K562 (cell line): ENCODE results near the gene RAVER2. TPM values are rescaled to one million over a fixed set of nuclear protein-coding genes. Genes with fewer than 3 reads are reported as not detected.

ENCODE experiments used
- ATAC-seq: fragments of 200-7000 bp; cut with Tn5 transposase; 3 replicates; pipeline ENCODE4 v1.9.1; 2020; ENCODE audit warnings: moderate library complexity
- BruUV-seq: library from RNA; stranded (reverse); fragments of 400-500 nt; replicated peaks from 2 replicates; lab custom pipeline; 2021; lab: Mats Ljungman, UMichigan
- CTCF ChIA-PET: fragments of 300-600 bp; formaldehyde crosslinking; extraction: SDS; loops from one replicate; lab custom pipeline; 2021; ENCODE audit warnings: low intra/inter-chr PET ratio; lab: Yijun Ruan, JAX
- POLR2A ChIA-PET: fragments of 300-600, 350-650 bp; sonication (Branson Sonifier 250); formaldehyde crosslinking; extraction: SDS; loops from one replicate; lab custom pipeline; 2021; ENCODE audit warnings: antibody characterized with exemption, inconsistent platforms; lab: Yijun Ruan, JAX
- DNase-seq, 4 experiments: peaks; one replicate each; pipeline versions ENCODE4 v3.0.0 to v3.0.0-alpha.2; 2011 to 2018; ENCODE audit warnings: low spot score in 3 of 4, mixed read lengths in 3 of 4; ENCODE audit errors: extremely low read depth in 1 of 4
- FAIRE-seq: peaks from 2 replicates; lab custom pipeline; 2011; peaks lifted over from hg19 to GRCh38; lab: Jason Lieb, UNC
- H2AFZ ChIP-seq: 2 replicates; pipeline ENCODE4 v1.6.0; 2011; ENCODE audit warnings: low read depth, low read length, control low read depth, inconsistent platforms
- H3K27ac ChIP-seq: fragments of 200-600 bp; 3 replicates; pipeline ENCODE4 v1.8.0; 2011; ENCODE audit warnings: low read depth, mild to moderate bottlenecking, control low read depth, inconsistent platforms, low read length, moderate library complexity, mixed read lengths; ENCODE audit errors: extremely low read depth
- H3K27me3 ChIP-seq, 2 experiments: fragments of 300-600 bp in 1 of 2; 2 replicates in 1 of 2; 3 replicates in 1 of 2; pipeline versions ENCODE4 v1.6.0 to v1.8.0; 2011; ENCODE audit warnings: inconsistent platforms in 2 of 2, low read length in 2 of 2, mild to moderate bottlenecking in 1 of 2, mixed read lengths in 1 of 2, moderate library complexity in 1 of 2; ENCODE audit not compliant: control insufficient read depth in 2 of 2, insufficient read depth in 2 of 2
- H3K36me3 ChIP-seq: fragments of 300-600 bp; 3 replicates; pipeline ENCODE4 v1.8.0; 2011; ENCODE audit warnings: mild to moderate bottlenecking, low read length, inconsistent platforms; ENCODE audit not compliant: control insufficient read depth, insufficient read depth
- H3K4me1 ChIP-seq, 2 experiments: fragments of 200-600 bp in 1 of 2; replicated peaks in 1 of 2; 2 replicates in 1 of 2; 3 replicates in 1 of 2; pipeline versions ENCODE4 v1.5.1 to v1.8.0; 2011; ENCODE audit warnings: inconsistent platforms in 2 of 2, low read length in 2 of 2, mild to moderate bottlenecking in 1 of 2, mixed read lengths in 1 of 2, moderate library complexity in 1 of 2; ENCODE audit not compliant: control insufficient read depth in 2 of 2, insufficient read depth in 2 of 2
- H3K4me2 ChIP-seq: 2 replicates; pipeline ENCODE4 v1.6.1; 2011; ENCODE audit warnings: low read length, control low read depth, inconsistent platforms, mixed read lengths; ENCODE audit not compliant: insufficient read depth
- H3K4me3 ChIP-seq: fragments of 200-600 bp; sonication (generic), shearing (Covaris generic); 2 replicates; pipeline ENCODE4 v1.5.1; 2016; ENCODE audit warnings: control low read depth, inconsistent platforms
- H3K79me2 ChIP-seq: fragments of 200-600 bp; 3 replicates; pipeline ENCODE4 v1.8.0; 2011; ENCODE audit warnings: low read length, inconsistent platforms; ENCODE audit not compliant: control insufficient read depth, insufficient read depth
- H3K9ac ChIP-seq, 2 experiments: 2 replicates each; pipeline versions ENCODE4 v1.6.0 to v1.6.1; 2011; ENCODE audit warnings: low read depth in 2 of 2, low read length in 2 of 2, control low read depth in 1 of 2, inconsistent platforms in 1 of 2, mild to moderate bottlenecking in 1 of 2, mixed read lengths in 1 of 2; ENCODE audit not compliant: insufficient read depth in 1 of 2
- H3K9me1 ChIP-seq: one replicate; pipeline ENCODE4 v1.6.0; 2011; ENCODE audit warnings: inconsistent platforms, mild to moderate bottlenecking, low read length, moderate library complexity; ENCODE audit not compliant: control insufficient read depth, insufficient read depth
- H3K9me3 ChIP-seq: replicated peaks from 2 replicates; pipeline ENCODE4 v1.5.1; 2011; ENCODE audit warnings: low read depth, low read length, inconsistent platforms; ENCODE audit not compliant: control insufficient read depth, insufficient read depth
- H4K20me1 ChIP-seq: replicated peaks from 2 replicates; pipeline ENCODE4 v1.6.1; 2011; ENCODE audit warnings: low read length, inconsistent platforms, mixed read lengths; ENCODE audit not compliant: control insufficient read depth, insufficient read depth
- ATF3 ChIP-seq, 2 experiments: fragments of 450-650 bp in 1 of 2; sonication (generic) in 1 of 2; formaldehyde crosslinking in 1 of 2; IDR thresholded peaks in 1 of 2; conservative IDR thresholded peaks in 1 of 2; 2 replicates each; pipeline versions ENCODE4 v1.6.1 to v1.8.1; 2016 to 2023; ENCODE audit warnings: mild to moderate bottlenecking in 2 of 2, moderate library complexity in 2 of 2, inconsistent platforms in 1 of 2, missing genetic modification reagents in 1 of 2
- NCOA2 ChIP-seq, 2 experiments: fragments of 450-650 bp; IDR thresholded peaks; 2 replicates each; pipeline ENCODE4 v1.6.1; 2018; ENCODE audit warnings: mild to moderate bottlenecking in 2 of 2, moderate library complexity in 1 of 2; ENCODE audit not compliant: partially characterized antibody in 2 of 2
- NR2C1 ChIP-seq, 2 experiments: fragments of 450-650 bp; IDR thresholded peaks; 2 replicates each; pipeline ENCODE4 v1.6.1; 2017; ENCODE audit warnings: mild to moderate bottlenecking in 2 of 2, antibody characterized with exemption in 1 of 2, inconsistent platforms in 1 of 2, missing compliant biosample characterization in 1 of 2, missing genetic modification characterization in 1 of 2
- PHF8 ChIP-seq: fragments of 200-600 bp; sonication (generic); IDR thresholded peaks from 2 replicates; pipeline ENCODE4 v1.6.1; 2012; ENCODE audit warnings: mixed run types, mild to moderate bottlenecking, inconsistent platforms, low read length, moderate library complexity, borderline replicate concordance
- ZNF695 ChIP-seq: fragments of 450-650 bp; formaldehyde crosslinking; IDR thresholded peaks from 2 replicates; pipeline ENCODE4 v1.4.0; 2020; ENCODE audit warnings: mild to moderate bottlenecking, moderate library complexity
- WGBS: fragments of 100-300 bp; shearing (Covaris generic); methylation state at CpG from one replicate; pipeline ENCODE4 v1.1.6; 2016; ENCODE audit warnings: low coverage, mixed read lengths; ENCODE audit not compliant: insufficient coverage; ENCODE audit errors: missing lambda C conversion rate; 5-methylcytosine and 5-hydroxymethylcytosine counted together
- in situ Hi-C: fragments of 300-500 bp; cut with MboI; formaldehyde crosslinking; loops from 4 replicates; pipeline ENCODE4 v1.15.0; 2018; ENCODE audit warnings: inconsistent platforms, mixed read lengths
- intact Hi-C: fragments of 100-400 bp; cut with micrococcal nuclease; formaldehyde crosslinking; loops from 2 replicates; pipeline ENCODE4 v1.14.2; 2022
- polyA plus RNA-seq, 8 experiments: library from polyadenylated mRNA; depleted of rRNA in 4 of 8; stranded (reverse) in 5 of 8; unstranded in 3 of 8; fragments of >200 nt; fragmentation: Nextera tagmentation in 2 of 8; fragmentation: Illumina TruSeq in 1 of 8; extraction: Ambion mirVana in 2 of 8; extraction: Trizol in 1 of 8; gene quantifications; 2 replicates each; pipeline versions ENCODE4 v1.2.1 to v1.2.3, GENCODE V29; 2011 to 2014; ENCODE audit warnings: inconsistent platforms in 1 of 8, missing spikeins in 1 of 8
- total RNA-seq, 7 experiments: library from RNA; depleted of rRNA in 6 of 7; stranded (reverse); fragments of >200 nt in 6 of 7; fragmentation: Illumina TruSeq in 2 of 7; extraction: Trizol in 2 of 7; gene quantifications; 2 replicates each; pipeline versions ENCODE4 v1.2.1 to v1.2.3, GENCODE V29; 2011 to 2021; ENCODE audit warnings: low replicate concordance in 1 of 7

RAVER2 gene
- total and polyA plus RNA-seq, 9 of the 15 experiments (the other 6 are each of a cell fraction or from before 2014, with no cell fraction given) = 1.8 to 6.1 (median 4.4) TPM

DNA sequence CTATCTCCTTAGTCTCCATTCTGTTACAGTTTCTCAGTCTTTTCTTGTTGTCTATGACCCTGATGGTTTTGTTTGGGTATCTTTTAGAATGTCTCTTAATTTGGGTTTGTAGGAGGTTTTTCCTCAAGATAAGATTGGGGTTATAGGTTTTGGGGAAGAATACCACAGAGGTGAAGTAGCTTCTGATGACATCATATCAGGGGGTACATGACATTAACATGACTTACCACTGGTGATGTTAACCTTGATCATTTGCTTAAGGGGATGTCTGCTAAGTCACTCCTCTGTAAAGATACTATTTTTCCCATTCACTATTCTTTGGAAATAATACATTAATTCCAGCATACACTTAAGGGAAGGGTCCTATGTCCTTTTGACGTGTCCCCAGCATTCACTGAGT is 11.9 kb downstream of the RAVER2 start:
- peak overlapping the region; percentile 45; the same call in 1 of the 2 replicates for H3K4me2 ChIP-seq
- ChIA-PET POLR2A (interaction anchor here (0.7 to 3.2 kb wide), 6 partner anchors 10 to 210 kb away, joined by 3 to 12 read pairs (median 3); partner anchors contain the start of gene JAK1), CTCF (no interaction called here)
- WGBS = 0% methylated on average over 1 of the region's 1 CpG
- no peaks in the 10 kb centered on the region for H3K36me3 ChIP-seq
- no peak overlapping the region for H3K4me3 ChIP-seq
- no peaks in the 10 kb centered on the region; a peak in 1 of 5 replicates for H3K27me3 ChIP-seq
- no peaks in the 10 kb centered on the region for H3K79me2 ChIP-seq
- intact Hi-C loops (no loop called here), in situ Hi-C loops (no loop called here)
- no peaks in the 10 kb centered on the region for H4K20me1 ChIP-seq
- peak; percentile 54 for ATAC-seq
- H3K9me1 ChIP-seq = no peaks in the 10 kb centered on the region
- peak; percentile 55 for FAIRE-seq
- H3K9me3 ChIP-seq = no peaks in the 10 kb centered on the region
- no peak for TF ChIP-seq ZNF695 (CRISPR knock-in tag)
- TF ChIP-seq NCOA2 (IDR thresholded peaks at IDR 0.05; ENCODE audit: partially characterized antibody in 2 of 2) = peak in 1 of 2 experiments; percentile 88
- TF ChIP-seq NR2C1 (IDR thresholded peaks at IDR 0.05) = no peak
- peak; percentile 33 for TF ChIP-seq NR2C1 (tag; IDR thresholded peaks at IDR 0.05)
- TF ChIP-seq PHF8 = peak; percentile 13; the same call in 1 of the 2 replicates
- peak; percentile 65 for TF ChIP-seq ATF3 (IDR thresholded peaks at IDR 0.05)
- no peak for TF ChIP-seq ATF3 (CRISPR knock-in tag; conservative IDR thresholded peaks at IDR 0.05)
- H3K27ac ChIP-seq = peak overlapping the region; percentile 60; the same call in 2 of the 3 replicates
- 0 out of 4 replicates have a peak overlapping the region, but pooled peaks of 1 of the 2 experiments have one; percentile 13 for H3K9ac ChIP-seq
- peaks cover 0 to 14% of the 10 kb centered on the region in 2 experiments; a peak in 2 of 5 replicates for H3K4me1 ChIP-seq
- BruUV-seq = no TSS peak
- no peak for DNase-seq
- H2AFZ ChIP-seq = 0 out of 2 replicates have a peak overlapping the region, but pooled peaks have one; percentile 7
